PC-9 (cell line): ENCODE measurements around the gene GATAD1. TPM values are rescaled to one million over a fixed set of nuclear protein-coding genes. Genes with fewer than 3 reads are reported as not detected.

Source experiments
- BruUV-seq: library from RNA; stranded (reverse); fragments of 400-500 nt; replicated peaks from 2 replicates; lab custom pipeline; 2021; lab: Mats Ljungman, UMichigan
- CTCF ChIA-PET: fragments of 300-600 bp; sonication (Branson Sonifier 250); formaldehyde crosslinking; loops from one replicate; lab custom pipeline; 2022; ENCODE audit warnings: antibody characterized with exemption; lab: Charles Lee
- POLR2A ChIA-PET: fragments of 300-600 bp; sonication (Branson Sonifier 250); formaldehyde crosslinking; loops from one replicate; lab custom pipeline; 2022; ENCODE audit warnings: antibody characterized with exemption; ENCODE audit not compliant: unreplicated experiment; lab: Charles Lee
- DNase-seq, 2 experiments: peaks; one replicate each; pipeline versions ENCODE4 v3.0.0 to v3.0.0-alpha.2; 2015 to 2022; ENCODE audit warnings: mixed read lengths in 1 of 2
- H2AFZ ChIP-seq: fragments of 200-600 bp; sonication (generic); 2 replicates; pipeline ENCODE4 v1.8.1; 2017; ENCODE audit warnings: antibody characterized with exemption
- H3F3A ChIP-seq: fragments of 200-600 bp; sonication (generic); 2 replicates; pipeline ENCODE4 v1.8.1; 2017; ENCODE audit warnings: antibody characterized with exemption, mild to moderate bottlenecking, low read depth; ENCODE audit not compliant: insufficient read depth
- H3K27ac ChIP-seq: fragments of 200-600 bp; sonication (generic); 2 replicates; pipeline ENCODE4 v1.6.1; 2016; ENCODE audit warnings: mixed run types
- H3K27me3 ChIP-seq: fragments of 200-600 bp; sonication (generic); 2 replicates; pipeline ENCODE4 v1.6.1; 2016; ENCODE audit warnings: low read depth, mixed run types; ENCODE audit not compliant: insufficient read depth
- H3K36me3 ChIP-seq: fragments of 200-600 bp; sonication (generic); 2 replicates; pipeline ENCODE4 v1.6.1; 2016; ENCODE audit warnings: low read depth, mixed run types
- H3K4me1 ChIP-seq: fragments of 200-600 bp; sonication (generic); replicated peaks from 2 replicates; pipeline ENCODE4 v1.6.1; 2016; ENCODE audit warnings: mixed run types; ENCODE audit not compliant: insufficient read depth
- H3K4me2 ChIP-seq: fragments of 200-600 bp; sonication (generic); 2 replicates; pipeline ENCODE4 v1.6.1; 2017; ENCODE audit warnings: mixed run types
- H3K4me3 ChIP-seq: fragments of 200-600 bp; sonication (generic); 2 replicates; pipeline ENCODE4 v1.6.1; 2016; ENCODE audit warnings: mixed run types
- H3K79me2 ChIP-seq: fragments of 200-600 bp; sonication (generic); 2 replicates; pipeline ENCODE4 v1.6.1; 2017; ENCODE audit warnings: low read depth, mixed run types
- H3K9me2 ChIP-seq: fragments of 200-600 bp; sonication (generic); 2 replicates; pipeline ENCODE4 v1.8.1; 2017; ENCODE audit warnings: mild to moderate bottlenecking; ENCODE audit not compliant: insufficient read depth
- H3K9me3 ChIP-seq: fragments of 200-600 bp; sonication (generic); 2 replicates; pipeline ENCODE4 v1.8.1; 2016; ENCODE audit warnings: low read depth; ENCODE audit not compliant: insufficient read depth
- H4K20me1 ChIP-seq: fragments of 200-600 bp; sonication (generic); 2 replicates; pipeline ENCODE4 v1.8.1; 2017; ENCODE audit not compliant: insufficient read depth
- CTCF ChIP-seq: fragments of 200-600 bp; sonication (generic); conservative IDR thresholded peaks from 2 replicates; pipeline ENCODE4 v1.6.1; 2017; ENCODE audit warnings: mixed run types, antibody characterized with exemption, mild to moderate bottlenecking, moderate library complexity
- EZH2 ChIP-seq: fragments of 200-600 bp; sonication (generic); IDR thresholded peaks from 2 replicates; pipeline ENCODE4 v1.8.0; 2017; ENCODE audit warnings: antibody characterized with exemption, low read depth
- intact Hi-C: fragments of 100-400 bp; cut with micrococcal nuclease; formaldehyde crosslinking; loops from one replicate; pipeline ENCODE4 v1.10.0; 2022; ENCODE audit not compliant: unreplicated experiment
- total RNA-seq: library from RNA; stranded (reverse); gene quantifications from 2 replicates; pipeline ENCODE4 v1.2.3, GENCODE V29; 2021

GATAD1 gene
- total RNA-seq, 1 experiment from 2014 or later, result 39.4 TPM

- Histone ChIP-seq H3K9me2 (no peaks in the 10 kb centered on the region), H3K36me3 (no peaks in the 10 kb centered on the region), H3F3A (0 out of 2 replicates have a peak, but pooled peaks cover 3% of the 10 kb centered on the region), H2AFZ (no peak overlapping the region), H3K79me2 (no peaks in the 10 kb centered on the region), H4K20me1 (no peaks in the 10 kb centered on the region), H3K4me2 (no peak overlapping the region), H3K27ac (no peak overlapping the region), H3K27me3 (no peaks in the 10 kb centered on the region), H3K4me1 (no peaks in the 10 kb centered on the region), H3K4me3 (no peak overlapping the region), H3K9me3 (no peaks in the 10 kb centered on the region)
- ChIA-PET CTCF (no interaction called here), POLR2A (no interaction called here)
- no TSS peak for BruUV-seq
- no peak for DNase-seq
- TF ChIP-seq CTCF (no peak), EZH2 (no peak)
- intact Hi-C loops, result no loop called here
Measured at GRCh38 chr7:92433019-92433418, 14.3 kb upstream of the GATAD1 start.

- DNase-seq, result no peak
- Histone ChIP-seq H3K36me3 (no peaks in the 10 kb centered on the region), H3K4me2 (no peak overlapping the region), H3K79me2 (no peaks in the 10 kb centered on the region), H3K9me3 (no peaks in the 10 kb centered on the region), H3K4me3 (no peak overlapping the region), H3K9me2 (no peaks in the 10 kb centered on the region), H3K27me3 (peaks cover 5% of the 10 kb centered on the region; the same call in 1 of the 2 replicates), H3F3A (0 out of 2 replicates have a peak, but pooled peaks cover 3% of the 10 kb centered on the region), H4K20me1 (no peaks in the 10 kb centered on the region), H3K4me1 (no peaks in the 10 kb centered on the region), H3K27ac (no peak overlapping the region), H2AFZ (no peak overlapping the region)
- TF ChIP-seq EZH2, result no peak
- TF ChIP-seq CTCF, result no peak
- CTCF ChIA-PET, result no interaction called here
- BruUV-seq, result no TSS peak
- intact Hi-C loops, result no loop called here
- POLR2A ChIA-PET, result no interaction called here
Measured at GRCh38 chr7:92435542-92435941, 11.7 kb upstream of the GATAD1 start.

GRCh38 chr7:92436612-92437445 lies 10.5 kb upstream of the GATAD1 start:
- Histone ChIP-seq H3K27me3 (peaks cover 5% of the 10 kb centered on the region; the same call in 1 of the 2 replicates), H3K79me2 (no peaks in the 10 kb centered on the region), H3F3A (0 out of 2 replicates have a peak, but pooled peaks cover 3% of the 10 kb centered on the region), H3K9me2 (no peaks in the 10 kb centered on the region), H3K9me3 (no peaks in the 10 kb centered on the region), H3K36me3 (no peaks in the 10 kb centered on the region), H3K4me2 (no peak overlapping the region), H3K27ac (no peak overlapping the region), H3K4me3 (no peak overlapping the region), H2AFZ (no peak overlapping the region), H3K4me1 (no peaks in the 10 kb centered on the region), H4K20me1 (no peaks in the 10 kb centered on the region)
- no peak for DNase-seq
- intact Hi-C loops, result no loop called here
- TF ChIP-seq CTCF (no peak), EZH2 (no peak)
- CTCF ChIA-PET, result no interaction called here
- POLR2A ChIA-PET, result no interaction called here
- BruUV-seq, result no TSS peak
